HepG2 (cell line): ENCODE results near the gene C1QL4. TPM values are rescaled to one million over a fixed set of nuclear protein-coding genes. Genes with fewer than 3 reads are reported as not detected.
A peak's percentile ranks its signal among the peaks of the same experiment; 100 is the strongest.

Source experiments
- FOXA1 ChIP-seq, 2 experiments: fragments of 450-650 bp in 1 of 2; sonication (generic) in 1 of 2; formaldehyde crosslinking in 1 of 2; IDR thresholded peaks; 2 replicates each; pipeline versions ENCODE4 v1.4.0 to v1.6.1; 2016 to 2020; ENCODE audit warnings: missing genetic modification reagents in 1 of 2
- NFE2 ChIP-seq: sonication (generic); formaldehyde crosslinking; IDR thresholded peaks from 2 replicates; pipeline ENCODE4 v1.4.0; 2020; ENCODE audit warnings: missing genetic modification reagents
- NFIC ChIP-seq: IDR thresholded peaks from 2 replicates; pipeline ENCODE4 v1.6.1; 2012; ENCODE audit warnings: mild to moderate bottlenecking, low read length, inconsistent platforms
- SAFB2 ChIP-seq: sonication (generic); formaldehyde crosslinking; IDR thresholded peaks from 2 replicates; pipeline ENCODE4 v1.5.1; 2020; ENCODE audit warnings: missing genetic modification reagents, low read depth, mild to moderate bottlenecking, borderline replicate concordance
- TSC22D2 ChIP-seq: sonication (generic); formaldehyde crosslinking; IDR thresholded peaks from 2 replicates; pipeline ENCODE4 v1.5.1; 2020; ENCODE audit warnings: missing genetic modification reagents, mild to moderate bottlenecking, borderline replicate concordance
- ZNF709 ChIP-seq: sonication (generic); formaldehyde crosslinking; IDR thresholded peaks from 2 replicates; pipeline ENCODE4 v1.5.0; 2020; ENCODE audit warnings: mild to moderate bottlenecking, missing genetic modification reagents
- ZSCAN21 ChIP-seq: sonication (generic); formaldehyde crosslinking; IDR thresholded peaks from 2 replicates; pipeline ENCODE4 v1.8.0; 2022; ENCODE audit warnings: mild to moderate bottlenecking, missing genetic modification reagents, moderate library complexity, borderline replicate concordance
- polyA plus RNA-seq, 8 experiments: library from polyadenylated mRNA; depleted of rRNA in 3 of 8; stranded (reverse) in 7 of 8; unstranded in 1 of 8; fragments of >200 nt; fragmentation: Illumina TruSeq in 4 of 8; extraction: Trizol in 4 of 8; gene quantifications; 2 replicates each; pipeline versions ENCODE4 v1.2.1 to v1.2.3, GENCODE V29; 2011 to 2016; ENCODE audit warnings: low read depth in 4 of 8, missing spikeins in 1 of 8, mixed read lengths in 1 of 8; ENCODE audit not compliant: insufficient read depth in 1 of 8
- total RNA-seq, 5 experiments: library from RNA; depleted of rRNA; stranded (reverse); fragments of >200 nt; fragmentation: Illumina TruSeq; extraction: Trizol; gene quantifications; 2 replicates each; pipeline ENCODE4 v1.2.3, GENCODE V29; 2016; ENCODE audit warnings: low read depth in 1 of 5
- TF ChIP-seq, protein P1 (sequence below), 2 experiments: sonication (generic) in 1 of 2; formaldehyde crosslinking in 1 of 2; IDR thresholded peaks; 2 replicates each; pipeline versions ENCODE4 v1.5.1 to v1.6.1; 2011 to 2020; ENCODE audit warnings: borderline replicate concordance in 1 of 2, low read depth in 1 of 2, low read length in 1 of 2, mild to moderate bottlenecking in 1 of 2, missing genetic modification reagents in 1 of 2, moderate library complexity in 1 of 2
- TF ChIP-seq, protein P2 (sequence below): IDR thresholded peaks from 2 replicates; pipeline ENCODE4 v1.6.1; 2016; ENCODE audit warnings: missing compliant biosample characterization, missing genetic modification reagents, borderline replicate concordance
- TF ChIP-seq, protein P3 (sequence below): sonication (generic); formaldehyde crosslinking; IDR thresholded peaks from 2 replicates; pipeline ENCODE4 v1.5.1; 2020; ENCODE audit warnings: missing genetic modification reagents, mild to moderate bottlenecking, borderline replicate concordance
- TF ChIP-seq, protein P4 (sequence below): sonication (generic); formaldehyde crosslinking; IDR thresholded peaks from 2 replicates; pipeline ENCODE4 v1.5.0; 2020; ENCODE audit warnings: missing genetic modification reagents, mild to moderate bottlenecking, borderline replicate concordance
- TF ChIP-seq, protein P5 (sequence below): sonication (generic); formaldehyde crosslinking; IDR thresholded peaks from 2 replicates; pipeline ENCODE4 v1.5.0; 2020; ENCODE audit warnings: mild to moderate bottlenecking, low read depth, missing genetic modification reagents, borderline replicate concordance

The C1QL4 gene
- total and polyA plus RNA-seq, 2 of the 13 experiments (the other 11 are each of a cell fraction or from before 2014, with no cell fraction given), result 0.03 TPM; not detected in 1

DNA sequence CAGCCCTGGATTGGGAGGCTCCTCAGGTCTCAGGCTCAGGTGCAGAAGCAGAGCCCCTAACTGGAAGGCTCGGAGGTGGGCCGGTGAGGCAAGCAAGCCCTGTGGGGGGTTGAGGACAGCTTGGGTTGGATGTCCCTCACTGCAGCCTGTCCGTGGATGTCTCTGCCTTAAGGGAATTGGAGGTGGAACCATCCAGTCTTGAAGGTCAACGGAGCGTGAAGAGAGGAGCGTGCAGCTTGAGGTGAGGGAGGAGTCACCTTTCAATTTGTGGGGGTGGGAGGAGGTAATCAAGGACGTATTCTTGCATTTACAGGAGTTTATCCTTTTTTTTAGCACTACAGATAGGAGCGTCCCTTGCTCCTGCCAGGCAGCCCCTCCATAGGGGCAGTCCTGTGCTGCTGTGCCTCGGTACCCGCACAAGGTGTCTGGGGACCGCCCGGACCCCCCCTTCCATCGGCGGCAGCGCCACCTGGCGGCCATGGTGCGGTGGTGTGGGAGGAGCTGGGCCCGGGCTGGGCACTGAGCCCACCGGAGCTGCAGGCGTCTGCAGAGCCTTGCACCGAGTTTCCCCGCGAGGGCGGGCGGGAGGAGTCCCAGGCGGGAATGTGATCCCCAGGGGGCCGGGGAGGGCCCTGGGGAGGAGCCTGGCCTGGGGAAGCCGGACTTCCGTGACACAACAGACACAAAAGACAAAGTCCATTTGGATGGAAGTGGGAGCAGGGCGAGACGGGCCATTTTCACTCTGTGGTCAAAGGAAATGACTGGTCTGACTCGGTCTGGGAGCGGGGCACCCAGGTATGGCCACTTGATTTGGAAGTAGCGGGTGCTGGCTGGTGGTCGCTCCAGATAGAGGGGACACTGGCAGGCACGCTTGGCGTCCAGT, 10.6 kb upstream of the C1QL4 start (continued):
- TF ChIP-seq, protein P1, sequence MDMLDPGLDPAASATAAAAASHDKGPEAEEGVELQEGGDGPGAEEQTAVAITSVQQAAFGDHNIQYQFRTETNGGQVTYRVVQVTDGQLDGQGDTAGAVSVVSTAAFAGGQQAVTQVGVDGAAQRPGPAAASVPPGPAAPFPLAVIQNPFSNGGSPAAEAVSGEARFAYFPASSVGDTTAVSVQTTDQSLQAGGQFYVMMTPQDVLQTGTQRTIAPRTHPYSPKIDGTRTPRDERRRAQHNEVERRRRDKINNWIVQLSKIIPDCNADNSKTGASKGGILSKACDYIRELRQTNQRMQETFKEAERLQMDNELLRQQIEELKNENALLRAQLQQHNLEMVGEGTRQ (IDR thresholded peaks at IDR 0.05; ENCODE audit: low read depth, low read length), result no peak
- TF ChIP-seq, protein P1 (CRISPR knock-in tag; IDR thresholded peaks at IDR 0.05; ENCODE audit: borderline replicate concordance), result no peak; the same call in 1 of the 2 replicates
- TF ChIP-seq SAFB2 (CRISPR knock-in tag) (no peak; the same call in 1 of the 2 replicates), ZSCAN21 (peak; percentile 61; the same call in 1 of the 2 replicates), ZNF709 (CRISPR knock-in tag) (0 out of 2 replicates have a peak, but pooled peaks have one; percentile 23), TSC22D2 (no peak), NFE2 (no peak), FOXA1 (IDR thresholded peaks at IDR 0.05) (no peak), FOXA1 (CRISPR knock-in tag; IDR thresholded peaks at IDR 0.05) (0 out of 2 replicates have a peak, but pooled peaks have one; percentile 16), NFIC (0 out of 2 replicates have a peak, but pooled peaks have one; percentile 11)
- TF ChIP-seq, protein P2, sequence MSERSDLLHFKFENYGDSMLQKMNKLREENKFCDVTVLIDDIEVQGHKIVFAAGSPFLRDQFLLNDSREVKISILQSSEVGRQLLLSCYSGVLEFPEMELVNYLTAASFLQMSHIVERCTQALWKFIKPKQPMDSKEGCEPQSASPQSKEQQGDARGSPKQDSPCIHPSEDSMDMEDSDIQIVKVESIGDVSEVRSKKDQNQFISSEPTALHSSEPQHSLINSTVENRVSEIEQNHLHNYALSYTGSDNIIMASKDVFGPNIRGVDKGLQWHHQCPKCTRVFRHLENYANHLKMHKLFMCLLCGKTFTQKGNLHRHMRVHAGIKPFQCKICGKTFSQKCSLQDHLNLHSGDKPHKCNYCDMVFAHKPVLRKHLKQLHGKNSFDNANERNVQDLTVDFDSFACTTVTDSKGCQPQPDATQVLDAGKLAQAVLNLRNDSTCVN (CRISPR knock-in tag), result peak; percentile 33; the same call in 1 of the 2 replicates
- TF ChIP-seq, protein P3, sequence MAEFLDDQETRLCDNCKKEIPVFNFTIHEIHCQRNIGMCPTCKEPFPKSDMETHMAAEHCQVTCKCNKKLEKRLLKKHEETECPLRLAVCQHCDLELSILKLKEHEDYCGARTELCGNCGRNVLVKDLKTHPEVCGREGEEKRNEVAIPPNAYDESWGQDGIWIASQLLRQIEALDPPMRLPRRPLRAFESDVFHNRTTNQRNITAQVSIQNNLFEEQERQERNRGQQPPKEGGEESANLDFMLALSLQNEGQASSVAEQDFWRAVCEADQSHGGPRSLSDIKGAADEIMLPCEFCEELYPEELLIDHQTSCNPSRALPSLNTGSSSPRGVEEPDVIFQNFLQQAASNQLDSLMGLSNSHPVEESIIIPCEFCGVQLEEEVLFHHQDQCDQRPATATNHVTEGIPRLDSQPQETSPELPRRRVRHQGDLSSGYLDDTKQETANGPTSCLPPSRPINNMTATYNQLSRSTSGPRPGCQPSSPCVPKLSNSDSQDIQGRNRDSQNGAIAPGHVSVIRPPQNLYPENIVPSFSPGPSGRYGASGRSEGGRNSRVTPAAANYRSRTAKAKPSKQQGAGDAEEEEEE (CRISPR knock-in tag), result no peak
- TF ChIP-seq, protein P4, sequence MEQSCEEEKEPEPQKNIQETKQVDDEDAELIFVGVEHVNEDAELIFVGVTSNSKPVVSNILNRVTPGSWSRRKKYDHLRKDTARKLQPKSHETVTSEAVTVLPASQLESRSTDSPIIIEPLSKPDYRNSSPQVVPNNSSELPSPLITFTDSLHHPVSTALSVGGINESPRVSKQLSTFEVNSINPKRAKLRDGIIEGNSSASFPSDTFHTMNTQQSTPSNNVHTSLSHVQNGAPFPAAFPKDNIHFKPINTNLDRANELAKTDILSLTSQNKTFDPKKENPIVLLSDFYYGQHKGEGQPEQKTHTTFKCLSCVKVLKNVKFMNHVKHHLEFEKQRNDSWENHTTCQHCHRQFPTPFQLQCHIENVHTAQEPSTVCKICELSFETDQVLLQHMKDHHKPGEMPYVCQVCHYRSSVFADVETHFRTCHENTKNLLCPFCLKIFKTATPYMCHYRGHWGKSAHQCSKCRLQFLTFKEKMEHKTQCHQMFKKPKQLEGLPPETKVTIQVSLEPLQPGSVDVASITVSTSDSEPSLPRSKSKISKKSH (CRISPR knock-in tag), result no peak; the same call in 1 of the 2 replicates
- TF ChIP-seq, protein P5, sequence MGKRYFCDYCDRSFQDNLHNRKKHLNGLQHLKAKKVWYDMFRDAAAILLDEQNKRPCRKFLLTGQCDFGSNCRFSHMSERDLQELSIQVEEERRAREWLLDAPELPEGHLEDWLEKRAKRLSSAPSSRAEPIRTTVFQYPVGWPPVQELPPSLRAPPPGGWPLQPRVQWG (CRISPR knock-in tag), result no peak
